Ovary (tissue), 9 donors: ENCODE measurements around the gene CAV1. TPM values are rescaled to one million over a fixed set of nuclear protein-coding genes. Genes with fewer than 3 reads are reported as not detected.

ENCODE experiments used
- DNase-seq, 5 donors: peaks; one replicate each; pipeline ENCODE4 v3.0.0-alpha.2; 2019 to 2020
- H3K27ac ChIP-seq, 2 donors: fragments of 200-600 bp; one replicate each; pipeline versions ENCODE4 v1.5.1 to v1.8.0; 2019 to 2022
- H3K27me3 ChIP-seq: fragments of 200-600 bp; one replicate; pipeline ENCODE4 v1.8.0; 2022
- H3K36me3 ChIP-seq: fragments of 200-600 bp; sonication (generic); one replicate; pipeline ENCODE4 v1.5.1; 2019
- H3K4me1 ChIP-seq: one replicate; pipeline ENCODE4 v1.8.1; 2013; ENCODE audit warnings: mild to moderate bottlenecking, moderate library complexity; ENCODE audit not compliant: insufficient read depth
- H3K4me3 ChIP-seq: fragments of 200-600 bp; sonication (generic); one replicate; pipeline ENCODE4 v1.5.1; 2017
- H3K9me3 ChIP-seq, 2 donors: fragments of 200-600 bp in 1 of 2; sonication (generic) in 1 of 2; one replicate each; pipeline versions ENCODE4 v1.5.1 to v1.8.1; 2013 to 2019; ENCODE audit warnings: mild to moderate bottlenecking in 1 of 2, moderate library complexity in 1 of 2
- CTCF ChIP-seq, 3 donors: fragments of 450-650 bp in 2 of 3; fragments of 200-600 bp in 1 of 3; IDR thresholded peaks; one replicate each; pipeline versions ENCODE4 v1.5.1 to v1.8.0; 2016 to 2022; ENCODE audit warnings: antibody characterized with exemption in 3 of 3, mild to moderate bottlenecking in 1 of 3
- EP300 ChIP-seq: sonication (generic); formaldehyde crosslinking; IDR thresholded peaks from one replicate; pipeline ENCODE4 v1.6.1; 2017; ENCODE audit warnings: antibody characterized with exemption
- POLR2A ChIP-seq: fragments of 450-650 bp; IDR thresholded peaks from one replicate; pipeline ENCODE4 v1.6.1; 2017; ENCODE audit warnings: antibody characterized with exemption, mild to moderate bottlenecking, moderate library complexity
- WGBS, 3 donors: extraction: QIAGEN DNeasy Blood & Tissue Kit in 1 of 3; methylation state at CpG; one replicate each; pipeline versions ENCODE4 v1.1.5 to v1.1.7; 2013 to 2017; 5-methylcytosine and 5-hydroxymethylcytosine counted together
- intact Hi-C, 4 donors: fragments of 100-400 bp; cut with DNase I; formaldehyde crosslinking; loops; one replicate each; pipeline versions ENCODE4 v1.11.0 to v1.15.1; 2022 to 2023
- polyA plus RNA-seq, 2 donors: library from polyadenylated mRNA; stranded (reverse); fragments of 200-250 nt in 1 of 2; fragments of 350-450 nt in 1 of 2; fragmentation: Illumina TruSeq in 1 of 2; extraction: RNeasy Lipid Tissue Mini Kit (QIAGEN cat#74804) in 1 of 2; gene quantifications; one replicate each; pipeline ENCODE4 v1.2.3, GENCODE V29; 2013 to 2014
- total RNA-seq, 7 donors: library from RNA; depleted of rRNA in 2 of 7; stranded (reverse); fragments of >200 nt in 2 of 7; fragmentation: NEBNext Ultra II Directional in 3 of 7; extraction: Animal tissue kit (Norgen Biotek cat#: 25700) in 3 of 7; gene quantifications; one replicate each; pipeline versions ENCODE4 v1.1.0 to v1.2.4, GENCODE V29; 2016 to 2023
- donor health status: DM: no; HTN: no; CAD: no; lungs with moderate emphysema.
- donor health status: DM: no; HTN: no; CAD: no.
- donor health status: Bipolar disorder and iron deficiency.
- donor health status: DM: yes; HTN: yes; CAD: no.
- donor health status: DM: no; HTN: no; CAD: no.
- donor health status: DM: yes; HTN: yes; CAD: no.

CAV1 gene
- total and polyA plus RNA-seq, 9 donors = 47.3 to 287 (median 101) TPM

DNA sequence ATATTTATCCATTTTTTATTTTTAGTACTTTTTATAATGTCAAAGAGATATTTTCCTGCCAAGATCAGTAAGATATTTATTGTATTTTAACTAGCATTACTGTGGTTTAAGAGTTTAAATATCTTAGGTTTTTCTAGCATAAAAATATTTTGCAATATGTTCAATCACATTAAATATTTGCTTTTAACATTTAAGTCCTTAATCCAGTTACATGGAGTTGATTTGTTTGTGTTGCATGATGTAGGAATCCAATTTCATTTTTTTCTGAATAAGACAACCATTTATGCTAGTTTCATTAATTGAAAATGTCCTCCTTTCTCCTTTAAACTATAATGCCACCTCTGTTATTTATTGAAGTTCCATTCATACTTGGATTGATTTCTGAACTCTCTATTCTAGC, 41.8 kb downstream of the CAV1 start:
- DNase-seq = no peak
- Histone ChIP-seq H3K4me3 (no peak overlapping the region), H3K4me1 (no peaks in the 10 kb centered on the region), H3K9me3 (no peaks in the 10 kb centered on the region), H3K27me3 (no peaks in the 10 kb centered on the region), H3K36me3 (no peaks in the 10 kb centered on the region), H3K27ac (no peak overlapping the region)
- TF ChIP-seq CTCF (IDR thresholded peaks at IDR 0.05) (no peak), EP300 (no peak)
- intact Hi-C loops = no loop called here

DNA sequence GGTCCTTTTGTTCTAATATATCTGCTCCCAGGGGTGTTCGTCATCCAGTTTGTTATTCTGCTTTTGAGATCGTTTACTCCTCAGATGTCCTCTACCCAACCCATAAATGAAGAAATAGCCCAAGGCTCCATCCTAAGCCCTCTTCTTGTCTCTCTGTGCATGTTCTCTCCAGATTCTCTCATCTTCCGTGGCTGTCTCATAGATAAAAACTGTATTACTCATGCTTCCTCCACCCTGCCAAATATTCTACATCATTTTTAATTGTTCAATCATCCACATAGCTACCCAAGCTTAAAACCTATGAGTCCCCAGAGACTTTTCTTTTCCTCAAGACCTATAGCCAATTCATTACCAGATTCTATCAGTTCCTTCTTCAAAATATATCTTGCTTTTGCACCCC, 44.9 kb downstream of the CAV1 start:
- Histone ChIP-seq H3K27me3 (no peaks in the 10 kb centered on the region), H3K4me3 (no peak overlapping the region), H3K4me1 (peaks cover 6% of the 10 kb centered on the region), H3K36me3 (no peaks in the 10 kb centered on the region), H3K27ac (no peak overlapping the region), H3K9me3 (no peaks in the 10 kb centered on the region)
- 63 to 68% (median 64%) methylated on average over 3 of the region's 3 CpGs for WGBS, 3 donors
- TF ChIP-seq CTCF (IDR thresholded peaks at IDR 0.05) (no peak), EP300 (no peak), POLR2A (no peak)
- intact Hi-C loops = no loop called here
- no peak for DNase-seq

DNA sequence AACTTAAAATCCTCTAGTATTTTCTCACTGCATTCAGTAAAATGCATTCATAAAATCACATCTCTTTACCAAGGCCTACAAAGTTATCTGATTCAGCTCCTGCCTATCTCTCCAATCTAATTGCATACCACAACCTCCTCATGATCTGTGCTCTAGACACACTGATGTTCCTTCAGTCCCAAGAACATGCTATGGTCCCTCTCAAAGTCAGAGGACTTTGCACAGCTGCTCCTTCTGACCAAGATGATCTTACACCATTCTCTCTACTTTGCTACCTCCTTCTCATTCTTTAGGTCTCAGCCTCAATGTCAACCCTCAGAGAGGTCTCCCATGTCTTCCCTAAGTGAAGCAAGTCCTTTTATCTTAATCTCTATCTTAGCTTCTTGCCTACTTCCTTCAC, 45.5 kb downstream of the CAV1 start:
- intact Hi-C loops = no loop called here
- no peak for DNase-seq
- no peak for TF ChIP-seq EP300
- TF ChIP-seq POLR2A = no peak
- TF ChIP-seq CTCF (IDR thresholded peaks at IDR 0.05) = no peak
- no peak overlapping the region for H3K4me3 ChIP-seq
- H3K9me3 ChIP-seq = no peaks in the 10 kb centered on the region
- H3K36me3 ChIP-seq = no peaks in the 10 kb centered on the region
- peaks cover 6% of the 10 kb centered on the region for H3K4me1 ChIP-seq
- H3K27me3 ChIP-seq = no peaks in the 10 kb centered on the region
- H3K27ac ChIP-seq = no peak overlapping the region

DNA sequence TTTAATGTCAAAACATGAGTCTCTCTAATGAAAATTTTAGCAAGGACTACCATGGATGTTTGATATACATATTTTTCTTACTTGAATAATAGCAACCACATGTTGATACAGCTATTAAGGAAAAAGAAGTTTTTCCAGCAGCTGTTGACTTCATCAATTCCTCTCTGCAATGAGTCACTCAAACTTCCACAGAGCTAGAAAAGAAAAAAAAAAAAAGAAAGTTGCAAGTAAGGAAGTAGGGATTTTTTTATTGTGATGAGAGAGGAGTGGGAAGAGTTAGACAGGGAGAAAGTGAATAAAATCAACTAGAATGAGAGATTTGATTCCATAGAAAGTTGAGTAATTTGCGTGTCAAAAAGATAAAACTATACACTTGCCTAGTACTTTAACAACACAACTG, 46.2 kb downstream of the CAV1 start:
- DNase-seq = no peak
- H3K9me3 ChIP-seq = no peaks in the 10 kb centered on the region
- intact Hi-C loops = no loop called here
- H3K27me3 ChIP-seq = no peaks in the 10 kb centered on the region
- H3K27ac ChIP-seq = no peak overlapping the region
- no peaks in the 10 kb centered on the region for H3K36me3 ChIP-seq
- H3K4me1 ChIP-seq = peaks cover 6% of the 10 kb centered on the region
- WGBS, 3 donors = 73 to 84% (median 80%) methylated on average over 1 of the region's 1 CpG
- TF ChIP-seq EP300 = no peak
- no peak for TF ChIP-seq POLR2A
- TF ChIP-seq CTCF (IDR thresholded peaks at IDR 0.05) = no peak
- H3K4me3 ChIP-seq = no peak overlapping the region

DNA sequence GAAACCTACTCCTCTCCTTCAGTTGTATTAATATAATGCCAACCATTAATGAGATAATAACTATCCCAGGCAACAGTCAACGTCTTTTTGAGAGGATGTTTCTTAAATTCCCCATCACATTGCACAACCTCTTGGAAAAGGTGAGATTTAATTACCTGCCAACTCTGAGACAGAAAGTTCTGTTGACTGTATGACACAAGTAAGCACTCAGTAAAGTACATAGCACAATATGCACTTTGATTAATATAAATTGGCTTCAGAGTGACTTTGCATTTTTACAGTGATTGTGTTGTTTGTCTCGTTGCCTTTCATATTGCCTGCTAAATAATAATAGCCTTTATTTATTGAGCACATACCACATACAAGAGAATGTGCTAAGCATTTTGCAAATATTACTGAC, 46.7 kb downstream of the CAV1 start:
- 67 to 84% (median 75%) methylated on average over 2 of the region's 2 CpGs for WGBS, 3 donors
- no peak for DNase-seq
- Histone ChIP-seq H3K4me1 (peaks cover 7% of the 10 kb centered on the region), H3K4me3 (no peak overlapping the region), H3K9me3 (no peaks in the 10 kb centered on the region), H3K27me3 (no peaks in the 10 kb centered on the region), H3K27ac (no peak overlapping the region), H3K36me3 (no peaks in the 10 kb centered on the region)
- TF ChIP-seq POLR2A = no peak
- no peak for TF ChIP-seq EP300
- no peak for TF ChIP-seq CTCF (IDR thresholded peaks at IDR 0.05)
- intact Hi-C loops = no loop called here
